Measurements from ENCODE around the gene MICALL1. TPM values are rescaled to one million over a fixed set of nuclear protein-coding genes. Genes with fewer than 3 reads are reported as not detected.

MICALL1 gene
- total RNA-seq, 4 donors from 2014 or later: 125 to 157 (median 131) TPM

GRCh38 chr22:37957232-37957631, 51.1 kb downstream of the MICALL1 start:
- Histone ChIP-seq H3K4me1 (peaks cover 22% of the 10 kb centered on the region), H3K4me3 (no peak overlapping the region), H3K36me3 (peaks cover 59% of the 10 kb centered on the region), H3K27me3 (no peaks in the 10 kb centered on the region), H3K27ac (no peak overlapping the region), H3K9me3 (no peaks in the 10 kb centered on the region)
- 65% methylated on average over 4 of the region's 4 CpGs for WGBS
- DNase-seq (ENCODE audit: low spot score in 2 of 2): no peak
- no peak for TF ChIP-seq POLR2AphosphoS5 (IDR thresholded peaks at IDR 0.05)
- TF ChIP-seq CTCF (IDR thresholded peaks at IDR 0.05): no peak
- TF ChIP-seq EP300 (IDR thresholded peaks at IDR 0.05): no peak
- TF ChIP-seq POLR2A (IDR thresholded peaks at IDR 0.05): no peak

- no peaks in the 10 kb centered on the region for H3K27me3 ChIP-seq
- peaks cover 76% of the 10 kb centered on the region for H3K36me3 ChIP-seq
- TF ChIP-seq POLR2A (IDR thresholded peaks at IDR 0.05): no peak
- no peak for TF ChIP-seq EP300 (IDR thresholded peaks at IDR 0.05)
- no peak for TF ChIP-seq POLR2AphosphoS5 (IDR thresholded peaks at IDR 0.05)
- no peak for TF ChIP-seq CTCF (IDR thresholded peaks at IDR 0.05)
- no peak for DNase-seq (ENCODE audit: low spot score in 2 of 2)
- H3K27ac ChIP-seq: no peak overlapping the region
- peaks cover 7% of the 10 kb centered on the region for H3K4me1 ChIP-seq
- H3K9me3 ChIP-seq: no peaks in the 10 kb centered on the region
- no peak overlapping the region for H3K4me3 ChIP-seq
- WGBS: 97% methylated on average over 18 of the region's 18 CpGs
Observed at GRCh38 chr22:37959231-37959825, 53.2 kb downstream of the MICALL1 start.

GRCh38 chr22:37961062-37961461, 55.0 kb downstream of the MICALL1 start:
- Histone ChIP-seq H3K9me3 (no peaks in the 10 kb centered on the region), H3K4me1 (peaks cover 9% of the 10 kb centered on the region), H3K4me3 (no peak overlapping the region), H3K27me3 (no peaks in the 10 kb centered on the region), H3K36me3 (peaks cover 76% of the 10 kb centered on the region), H3K27ac (no peak overlapping the region)
- TF ChIP-seq EP300 (IDR thresholded peaks at IDR 0.05) (no peak), POLR2A (IDR thresholded peaks at IDR 0.05) (no peak), CTCF (IDR thresholded peaks at IDR 0.05) (no peak), POLR2AphosphoS5 (IDR thresholded peaks at IDR 0.05) (no peak)
- WGBS: 97% methylated on average over 4 of the region's 4 CpGs
- DNase-seq (ENCODE audit: low spot score in 2 of 2): no peak

GRCh38 chr22:37965940-37966664, 60.0 kb downstream of the MICALL1 start:
- Histone ChIP-seq H3K36me3 (peaks cover 53% of the 10 kb centered on the region), H3K27me3 (no peaks in the 10 kb centered on the region), H3K9me3 (no peaks in the 10 kb centered on the region), H3K4me1 (peaks cover 16% of the 10 kb centered on the region), H3K27ac (no peak overlapping the region), H3K4me3 (no peak overlapping the region)
- TF ChIP-seq CTCF (IDR thresholded peaks at IDR 0.05) (no peak), POLR2AphosphoS5 (IDR thresholded peaks at IDR 0.05) (no peak), POLR2A (IDR thresholded peaks at IDR 0.05) (no peak), EP300 (IDR thresholded peaks at IDR 0.05) (no peak)
- WGBS: 72% methylated on average over 9 of the region's 9 CpGs
- DNase-seq (ENCODE audit: low spot score in 2 of 2): no peak

- H3K27me3 ChIP-seq: no peaks in the 10 kb centered on the region
- 41% methylated on average over 1 of the region's 1 CpG for WGBS
- DNase-seq (ENCODE audit: low spot score in 2 of 2): no peak
- H3K9me3 ChIP-seq: no peaks in the 10 kb centered on the region
- H3K4me1 ChIP-seq: peaks cover 16% of the 10 kb centered on the region
- H3K4me3 ChIP-seq: no peak overlapping the region
- H3K27ac ChIP-seq: no peak overlapping the region
- TF ChIP-seq EP300 (IDR thresholded peaks at IDR 0.05) (no peak), POLR2AphosphoS5 (IDR thresholded peaks at IDR 0.05) (no peak), CTCF (IDR thresholded peaks at IDR 0.05) (no peak), POLR2A (IDR thresholded peaks at IDR 0.05) (no peak)
- H3K36me3 ChIP-seq: peaks cover 43% of the 10 kb centered on the region
Observed at GRCh38 chr22:37967147-37967546, 61.0 kb downstream of the MICALL1 start.
